ENCODE data around the gene CLN3.

The CLN3 gene

GRCh38 chr16:28491970-28492474 is at the start of gene CLN3:
Gene CLN3, minus strand, starts transcription at chr16:28492074. Its CDS starts 315 bp downstream, at chr16:28491759.
- TF ChIP-seq CTCF (IDR thresholded peaks at IDR 0.05; ENCODE audit: low read depth, low read length): no peak
- H3K9me3 ChIP-seq (ENCODE audit: severe bottlenecking): no peaks in the 10 kb centered on the region
- peak within 1 kb of the TSS; percentile 96 for H3K27ac ChIP-seq
- H3K27me3 ChIP-seq (ENCODE audit: insufficient read depth, low read depth, severe bottlenecking): no peaks in the 10 kb centered on the region
- peaks cover 5% of the 10 kb centered on the region; the same call in 1 of the 2 replicates for H3K36me3 ChIP-seq
- peak within 1 kb of the TSS; percentile 97 for H3K4me3 ChIP-seq (ENCODE audit: low read depth, low read length)
- peak; percentile 93 for DNase-seq

- no peaks in the 10 kb centered on the region for H3K9me3 ChIP-seq (ENCODE audit: severe bottlenecking)
- no peak overlapping the region for H3K4me3 ChIP-seq (ENCODE audit: low read depth, low read length)
- no peaks in the 10 kb centered on the region for H3K36me3 ChIP-seq
- H3K27me3 ChIP-seq (ENCODE audit: insufficient read depth, low read depth, severe bottlenecking): no peaks in the 10 kb centered on the region
- no peak for DNase-seq
- TF ChIP-seq CTCF (IDR thresholded peaks at IDR 0.05; ENCODE audit: low read depth, low read length): no peak
- H3K27ac ChIP-seq: no peak overlapping the region
Measured at GRCh38 chr16:28540346-28540745, 48.5 kb upstream of the CLN3 start.

DNA sequence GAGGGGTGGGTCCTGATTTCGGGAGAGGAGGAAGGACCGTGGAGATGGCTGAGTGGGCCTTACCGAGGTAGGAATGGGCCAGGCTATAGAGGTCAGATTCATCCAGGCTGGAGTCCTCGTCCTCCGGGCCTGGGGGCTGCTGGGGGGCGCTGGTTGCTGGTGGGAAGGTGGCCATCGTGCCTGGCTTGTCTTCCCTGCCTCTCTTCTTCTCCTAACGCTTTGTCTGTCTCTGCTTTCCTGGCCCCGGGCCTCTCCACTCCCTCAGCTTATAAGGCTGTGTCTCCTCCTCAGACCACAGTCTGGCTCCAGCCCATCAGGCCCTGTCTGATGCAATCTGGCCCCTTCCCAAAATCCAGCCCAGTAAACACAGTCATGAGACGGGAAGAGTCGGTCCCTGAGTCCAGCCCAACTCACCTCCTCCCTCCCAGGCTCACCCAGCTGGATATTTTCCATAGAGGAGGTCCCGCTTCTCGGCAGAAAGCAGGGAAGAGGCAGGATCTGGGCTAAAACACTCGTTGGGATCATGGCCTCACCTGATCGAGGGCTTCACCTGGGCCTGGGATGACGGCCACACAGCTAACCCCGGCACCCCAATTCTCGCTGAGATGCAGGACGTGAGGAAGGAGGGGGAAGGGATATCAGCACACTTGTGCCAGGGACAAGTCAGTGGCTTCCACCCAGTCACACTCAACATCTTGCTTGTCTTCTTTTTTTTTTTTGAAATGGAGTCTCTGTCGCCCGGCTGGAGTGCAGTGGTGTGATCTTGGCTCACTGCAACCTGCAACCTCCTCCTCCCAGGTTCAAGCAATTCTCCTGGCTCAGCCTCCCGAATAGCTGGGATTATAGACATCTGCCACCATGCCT is 47.1 kb upstream of the CLN3 start, which contains the start of gene NUPR1:
TSS of gene NUPR1 (minus strand) at position 242 of the 864 bp plus-strand sequence. CDS start at position 175, 67 bp downstream.
- Histone ChIP-seq H3K9me3 (ENCODE audit: severe bottlenecking) (no peaks in the 10 kb centered on the region), H3K27me3 (ENCODE audit: insufficient read depth, low read depth, severe bottlenecking) (no peaks in the 10 kb centered on the region), H3K27ac (no peak within 1 kb of the TSS), H3K4me3 (ENCODE audit: low read depth, low read length) (no peak within 1 kb of the TSS), H3K36me3 (no peaks in the 10 kb centered on the region)
- TF ChIP-seq CTCF (IDR thresholded peaks at IDR 0.05; ENCODE audit: low read depth, low read length): no peak
- DNase-seq: no peak

GRCh38 chr16:28537964-28538732 is 46.3 kb upstream of the CLN3 start:
- no peak for TF ChIP-seq CTCF (IDR thresholded peaks at IDR 0.05; ENCODE audit: low read depth, low read length)
- no peak overlapping the region for H3K27ac ChIP-seq

DNA sequence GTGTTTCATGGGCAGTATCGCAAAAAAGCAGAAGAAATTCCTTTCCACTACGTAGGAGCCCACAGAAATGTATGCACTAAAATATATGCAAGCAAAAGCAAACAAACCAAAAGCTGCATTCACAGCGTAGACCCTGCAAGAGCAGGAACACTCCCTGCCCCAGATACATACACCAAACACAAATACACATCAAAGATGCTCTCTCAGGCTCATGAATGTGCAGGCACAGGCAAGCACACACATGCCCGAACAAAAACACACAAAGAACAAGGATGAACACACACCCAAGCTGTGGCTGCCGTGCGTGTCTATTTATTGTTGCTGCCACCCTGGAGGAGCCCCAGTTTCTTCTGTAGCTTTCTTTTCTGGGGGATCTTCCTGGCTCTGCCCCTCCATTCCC is 45.2 kb upstream of the CLN3 start:
- Histone ChIP-seq H3K9me3 (ENCODE audit: severe bottlenecking) (no peaks in the 10 kb centered on the region), H3K27ac (no peak overlapping the region), H3K27me3 (ENCODE audit: insufficient read depth, low read depth, severe bottlenecking) (no peaks in the 10 kb centered on the region), H3K4me3 (ENCODE audit: low read depth, low read length) (no peak overlapping the region), H3K36me3 (no peaks in the 10 kb centered on the region)
- DNase-seq: no peak
- TF ChIP-seq CTCF (IDR thresholded peaks at IDR 0.05; ENCODE audit: low read depth, low read length): no peak

More at GRCh38 chr16:28537964-28538732, 46.3 kb upstream of the CLN3 start:
- DNase-seq: no peak
- Histone ChIP-seq H3K27me3 (ENCODE audit: insufficient read depth, low read depth, severe bottlenecking) (no peaks in the 10 kb centered on the region), H3K9me3 (ENCODE audit: severe bottlenecking) (no peaks in the 10 kb centered on the region), H3K4me3 (ENCODE audit: low read depth, low read length) (no peak overlapping the region), H3K36me3 (no peaks in the 10 kb centered on the region)

Data from WERI-Rb-1 (cell line).